ENCODE measurements around the gene B4GALNT4.
"Not testable (repeated sequence)": the region's sequence is repeated elsewhere in the genome, so short reads cannot be mapped to it uniquely, and the experiment has no call there.

Gene B4GALNT4

DNA sequence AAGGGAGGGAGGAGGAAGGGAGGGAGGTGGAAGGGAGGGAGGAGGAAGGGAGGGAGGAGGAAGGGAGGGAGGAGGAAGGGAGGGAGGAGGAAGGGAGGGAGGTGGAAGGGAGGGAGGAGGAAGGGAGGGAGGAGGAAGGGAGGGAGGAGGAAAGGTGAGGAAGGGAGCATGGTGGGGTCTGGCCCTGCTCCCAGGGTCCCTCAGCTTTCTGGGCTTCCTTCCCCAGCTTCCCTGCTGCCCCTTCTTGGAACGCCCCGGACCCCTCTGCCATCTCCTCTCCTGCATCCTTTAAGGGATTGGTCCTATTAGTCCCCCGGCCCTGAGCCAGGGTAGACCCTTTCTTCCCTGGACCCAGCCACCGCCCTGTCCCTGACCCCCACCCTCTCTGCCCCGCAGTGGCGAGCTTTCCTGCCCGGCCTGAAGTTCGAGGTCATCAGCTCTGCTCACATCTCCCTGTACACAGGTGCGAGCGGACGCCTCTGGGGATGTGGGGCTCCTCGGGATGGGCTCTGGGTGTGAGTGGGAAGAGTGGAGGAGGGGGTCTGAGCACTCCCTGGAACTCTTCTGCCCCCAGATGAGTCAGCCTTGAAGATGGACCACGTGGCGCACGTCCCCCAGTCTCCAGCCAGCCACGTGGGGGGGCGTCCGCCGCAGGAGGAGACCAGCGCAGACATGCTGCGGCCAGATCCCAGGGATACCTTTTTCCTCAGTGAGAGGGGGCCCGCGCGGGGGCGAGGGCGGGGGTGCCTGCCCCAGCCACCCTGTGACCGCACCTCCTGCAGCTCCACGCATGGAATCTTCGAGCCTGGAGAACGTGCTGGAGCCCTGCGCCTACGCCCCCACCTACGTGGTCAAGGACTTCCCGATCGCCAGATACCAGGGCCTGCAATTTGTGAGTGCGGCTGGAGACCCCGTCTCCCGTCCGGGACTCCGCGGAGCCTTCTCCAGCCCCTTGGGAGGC, 6.0 kb downstream of the B4GALNT4 start:
- no peak for DNase-seq (ENCODE audit: low spot score)

DNA sequence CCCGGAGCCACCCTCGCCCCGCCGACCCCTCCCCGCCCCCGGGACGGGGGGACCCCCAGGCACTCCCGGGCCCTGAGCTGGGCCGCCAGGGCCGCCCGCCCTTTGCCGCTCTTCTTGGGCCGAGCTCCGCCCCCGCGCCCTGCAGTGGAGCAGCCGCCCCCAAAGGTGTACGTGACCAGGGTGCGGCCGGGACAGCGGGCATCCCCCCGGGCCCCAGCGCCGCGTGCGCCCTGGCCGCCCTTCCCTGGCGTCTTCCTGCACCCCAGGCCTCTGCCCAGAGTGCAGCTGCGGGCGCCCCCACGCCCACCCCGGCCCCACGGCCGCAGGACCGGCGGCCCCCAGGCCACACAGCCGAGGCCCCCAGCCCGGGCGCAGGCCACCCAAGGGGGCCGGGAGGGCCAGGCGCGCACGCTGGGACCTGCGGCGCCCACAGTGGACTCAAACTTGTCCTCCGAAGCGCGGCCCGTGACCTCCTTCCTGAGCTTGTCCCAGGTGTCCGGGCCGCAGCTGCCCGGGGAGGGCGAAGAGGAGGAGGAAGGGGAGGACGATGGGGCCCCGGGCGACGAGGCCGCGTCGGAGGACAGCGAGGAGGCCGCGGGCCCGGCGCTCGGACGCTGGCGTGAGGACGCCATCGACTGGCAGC, 7.4 kb downstream of the B4GALNT4 start:
- no peak for DNase-seq (ENCODE audit: low spot score)

GRCh38 chr11:377174-377865, 8.0 kb downstream of the B4GALNT4 start:
- DNase-seq (ENCODE audit: low spot score), result no peak

DNA sequence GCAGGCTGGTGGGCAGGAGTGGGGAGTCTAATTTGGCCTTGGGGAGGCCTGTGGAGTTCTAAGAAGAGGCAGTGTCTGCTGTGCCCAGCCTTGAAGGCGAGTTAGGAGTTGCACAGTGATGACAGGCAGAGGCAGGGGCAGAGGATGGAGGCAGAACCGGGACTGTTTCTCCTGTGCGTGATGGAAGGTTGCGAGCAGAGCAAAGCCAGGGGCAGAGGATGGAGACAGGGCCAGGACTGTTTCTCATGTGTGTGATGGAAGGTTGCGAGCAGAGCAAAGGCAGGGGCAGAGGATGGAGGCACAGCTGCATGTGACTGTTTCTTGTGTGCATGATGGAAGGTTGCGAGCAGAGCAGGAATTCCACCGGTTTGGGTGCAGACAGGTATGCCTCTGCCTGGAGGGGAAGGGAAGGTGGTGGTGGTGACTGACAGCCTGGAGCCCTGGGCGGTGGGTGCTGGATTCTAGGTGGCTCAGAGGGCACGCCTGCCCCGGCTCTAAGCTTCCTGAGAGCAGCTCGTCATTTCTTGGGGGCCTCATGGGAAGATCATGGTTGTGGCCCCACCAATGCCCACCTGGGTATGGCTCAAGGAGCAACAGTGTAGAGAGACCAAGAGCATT, 8.7 kb downstream of the B4GALNT4 start:
- DNase-seq (ENCODE audit: low spot score), result no peak

DNA sequence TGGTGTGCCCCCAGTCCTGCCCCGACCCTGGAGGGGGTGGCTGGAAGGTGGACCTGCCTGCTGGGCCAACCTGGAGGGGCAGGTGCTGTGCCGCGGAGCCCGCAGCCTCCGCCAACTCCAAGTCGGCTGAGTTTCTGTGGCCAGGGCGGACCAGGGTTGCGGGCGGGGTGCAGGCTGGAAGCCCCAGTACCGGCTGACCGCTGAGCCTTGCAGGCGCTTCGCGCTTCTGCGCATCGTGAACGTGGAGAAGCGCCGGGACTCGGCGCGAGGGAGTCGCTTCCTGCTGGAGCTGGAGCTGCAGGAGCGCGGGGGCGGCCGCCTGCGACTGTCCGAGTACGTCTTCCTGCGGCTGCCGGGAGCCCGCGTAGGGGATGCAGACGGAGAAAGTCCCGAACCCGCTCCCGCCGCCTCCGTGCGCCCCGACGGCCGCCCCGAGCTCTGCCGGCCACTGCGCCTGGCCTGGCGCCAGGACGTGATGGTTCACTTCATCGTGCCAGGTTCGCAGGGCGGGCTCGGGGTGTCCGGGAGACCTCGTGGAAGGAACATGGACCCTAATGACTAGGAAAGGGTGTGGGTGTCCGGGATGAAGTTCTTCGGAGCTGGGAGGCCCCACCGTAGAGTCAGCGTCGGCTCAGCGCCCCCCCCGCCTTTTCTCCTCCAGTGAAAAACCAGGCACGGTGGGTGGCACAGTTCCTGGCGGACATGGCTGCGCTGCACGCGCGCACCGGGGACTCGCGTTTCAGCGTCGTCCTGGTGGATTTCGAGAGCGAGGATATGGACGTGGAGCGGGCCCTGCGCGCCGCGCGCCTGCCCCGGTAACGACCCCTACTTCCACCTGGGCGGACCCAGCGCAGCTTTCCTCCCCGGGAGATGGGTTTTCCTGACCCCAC, 10.2 kb downstream of the B4GALNT4 start:
- DNase-seq (ENCODE audit: low spot score), result no peak

- no peak for DNase-seq (ENCODE audit: low spot score)
Measured at GRCh38 chr11:380095-380480, 10.8 kb downstream of the B4GALNT4 start.

DNA sequence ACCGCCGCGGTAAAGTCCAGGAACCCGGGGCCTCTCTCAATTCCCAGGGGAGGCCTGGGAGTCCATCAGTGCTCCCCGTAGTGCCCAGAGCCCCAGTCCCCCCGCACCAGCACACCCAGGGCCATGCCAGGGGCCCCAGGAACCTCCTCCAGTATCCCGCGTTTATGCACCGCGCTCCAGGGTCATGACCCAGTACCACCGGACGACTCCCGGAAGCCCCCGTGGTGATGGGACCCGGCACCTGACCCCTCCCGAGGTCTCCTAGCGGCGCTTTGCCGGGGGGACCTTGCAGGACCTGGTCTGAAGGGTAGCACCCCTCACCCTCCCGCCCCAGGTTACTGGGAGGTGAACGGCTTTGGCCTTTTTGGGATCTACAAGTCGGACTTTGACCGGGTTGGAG, 11.2 kb downstream of the B4GALNT4 start:
- DNase-seq (ENCODE audit: low spot score), result no peak

- DNase-seq (ENCODE audit: low spot score), result no peak
Measured at GRCh38 chr11:380996-381395, 11.7 kb downstream of the B4GALNT4 start.

DNA sequence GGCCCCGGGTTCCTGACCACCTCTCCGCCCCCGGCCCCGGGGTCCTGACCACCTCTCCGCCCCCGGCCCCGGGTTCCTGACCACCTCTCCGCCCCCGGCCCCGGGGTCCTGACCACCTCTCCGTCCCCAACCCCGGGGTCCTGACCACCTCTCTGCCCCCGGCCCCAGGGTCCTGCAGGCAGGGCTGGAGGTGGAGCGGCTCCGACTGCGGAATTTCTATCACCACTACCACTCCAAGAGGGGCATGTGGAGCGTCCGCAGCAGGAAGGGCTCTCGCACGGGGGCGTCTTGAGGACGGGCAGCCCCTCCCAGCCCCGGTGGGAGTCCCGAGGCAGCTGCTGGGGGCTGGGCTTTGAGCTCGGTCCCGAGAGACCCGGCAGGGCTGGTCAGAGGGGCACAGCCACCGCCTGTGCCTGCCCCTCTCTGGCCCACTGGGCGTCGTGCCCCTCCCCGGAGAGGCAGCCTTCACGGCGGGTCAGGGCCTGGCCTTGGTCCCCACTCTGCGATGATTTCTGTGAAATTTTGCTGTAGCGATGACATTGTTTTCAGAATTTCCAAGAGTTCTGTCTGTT, 12.3 kb downstream of the B4GALNT4 start:
- no peak for DNase-seq (ENCODE audit: low spot score)

GRCh38 chr11:382081-382629, 12.9 kb downstream of the B4GALNT4 start:
- DNase-seq (ENCODE audit: low spot score), result no peak

DNA sequence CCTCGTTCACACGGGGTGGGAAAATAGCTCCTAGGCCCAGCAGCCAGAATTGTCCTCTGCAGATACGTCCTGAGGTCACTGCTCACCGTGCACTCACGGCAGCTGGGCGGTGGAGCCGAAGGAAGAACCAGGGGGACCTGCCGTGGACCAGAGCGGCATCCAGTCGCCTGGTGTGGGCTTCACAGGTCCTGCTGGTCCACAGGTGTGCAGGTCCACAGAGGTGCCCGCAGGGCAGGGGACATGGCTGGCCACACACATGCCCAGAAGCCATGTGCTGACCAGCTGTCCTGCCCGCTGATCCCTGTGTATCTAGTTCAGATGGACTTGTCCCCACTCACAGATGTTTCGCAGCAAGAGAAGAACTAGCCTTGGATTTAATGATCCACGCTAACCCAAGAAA, 14.1 kb downstream of the B4GALNT4 start:
- DNase-seq (ENCODE audit: low spot score), result no peak

GRCh38 chr11:384511-384910, 15.2 kb downstream of the B4GALNT4 start:
- no peak for DNase-seq (ENCODE audit: low spot score)

DNA sequence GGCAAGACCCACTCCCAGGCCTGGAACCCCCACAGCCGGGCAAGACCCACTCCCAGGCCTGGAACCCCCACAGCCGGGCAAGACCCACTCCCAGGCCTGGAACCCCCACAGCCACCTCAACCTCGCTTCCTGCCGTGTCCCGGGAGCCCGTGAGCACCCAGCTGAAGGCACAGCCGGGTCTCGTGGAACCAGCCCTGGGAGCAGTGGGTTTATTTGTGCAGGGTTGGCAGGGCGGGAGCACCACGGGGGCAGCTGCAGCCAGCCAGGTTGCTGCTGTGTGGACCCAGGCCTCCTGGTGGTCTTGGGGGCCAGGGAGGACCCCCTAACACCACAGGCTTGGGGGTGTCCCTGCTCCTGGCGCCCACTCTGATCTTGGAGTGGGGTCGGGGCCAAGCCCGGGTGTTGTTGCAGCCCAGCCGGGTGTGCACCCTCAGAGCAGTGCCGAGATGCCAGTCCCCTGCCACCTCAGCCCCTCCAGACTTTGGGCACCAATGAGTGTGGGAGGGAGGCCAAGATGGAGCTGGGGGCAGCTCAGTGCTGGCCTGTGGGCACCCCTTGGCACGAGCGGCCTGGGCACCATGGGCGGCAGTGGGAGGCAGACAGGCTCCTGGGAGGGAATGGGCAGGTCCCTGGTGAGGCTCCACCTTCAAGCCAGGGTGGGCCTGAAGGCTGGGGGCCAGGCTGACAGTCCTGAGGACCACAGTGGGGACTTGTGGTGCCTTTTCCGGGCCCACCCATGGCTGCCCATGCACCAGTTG, 16.5 kb downstream of the B4GALNT4 start:
- no peak for DNase-seq (ENCODE audit: low spot score)

- DNase-seq (ENCODE audit: low spot score), result no peak
Measured at GRCh38 chr11:386483-386882, 17.2 kb downstream of the B4GALNT4 start.

- DNase-seq (ENCODE audit: low spot score), result no peak
Measured at GRCh38 chr11:387193-387793, 18.0 kb downstream of the B4GALNT4 start.

GRCh38 chr11:389369-389768, 20.1 kb downstream of the B4GALNT4 start:
- DNase-seq (ENCODE audit: low spot score), result not testable (repeated sequence)

- no peak for DNase-seq (ENCODE audit: low spot score)
Measured at GRCh38 chr11:390175-390574, 20.9 kb downstream of the B4GALNT4 start.

DNA sequence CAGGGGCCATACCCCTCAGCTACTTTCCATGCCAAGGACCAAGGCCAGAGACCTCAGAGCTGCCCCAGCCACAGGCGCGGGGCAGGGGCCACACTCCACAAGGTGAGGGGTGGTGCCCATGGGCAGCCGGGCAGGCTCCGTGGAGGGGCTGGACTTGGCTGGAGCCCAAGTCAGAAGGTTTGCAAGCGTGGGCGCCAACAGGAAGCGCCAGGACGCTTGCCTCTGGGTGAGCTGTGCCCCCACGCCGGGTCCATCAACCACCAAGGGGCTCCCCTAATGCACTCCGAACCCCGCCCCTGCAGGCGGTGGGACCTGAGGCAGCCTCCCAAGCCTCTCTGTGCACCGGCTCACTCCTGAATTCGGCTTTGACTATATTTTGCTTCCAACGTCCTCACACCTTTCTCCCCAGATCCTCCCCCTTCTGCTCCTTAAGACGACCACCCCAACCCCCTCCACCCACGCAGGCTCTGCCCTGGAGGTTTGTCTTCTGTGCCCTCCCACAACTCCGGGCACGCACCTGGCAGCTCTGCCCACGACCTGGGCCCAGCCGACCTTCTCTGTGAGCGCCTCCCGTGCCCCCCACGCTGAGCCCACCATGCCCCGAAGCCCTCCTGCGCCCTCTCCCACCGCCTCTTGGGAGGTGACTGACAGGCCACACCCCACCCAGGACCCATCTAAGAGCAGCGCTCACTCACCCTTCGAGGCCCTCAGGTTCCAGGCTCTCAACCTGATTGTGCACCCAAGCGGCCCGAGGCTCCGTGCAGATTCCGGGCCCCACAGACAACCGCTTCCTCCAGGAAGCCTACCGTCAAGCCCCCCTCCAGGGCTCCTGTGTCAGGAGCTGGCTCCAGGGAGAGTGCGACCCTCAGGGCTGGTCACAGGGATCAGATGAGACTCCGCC, 22.1 kb downstream of the B4GALNT4 start:
- no peak for DNase-seq (ENCODE audit: low spot score)

Measured in Ammon's horn (tissue), 1 donor.